D341Med (cell line): ENCODE data around the gene TVP23A.

ENCODE experiments used
- DNase-seq: peaks from one replicate; pipeline ENCODE4 v3.0.0; 2012; ENCODE audit warnings: low spot score

Gene TVP23A

DNA sequence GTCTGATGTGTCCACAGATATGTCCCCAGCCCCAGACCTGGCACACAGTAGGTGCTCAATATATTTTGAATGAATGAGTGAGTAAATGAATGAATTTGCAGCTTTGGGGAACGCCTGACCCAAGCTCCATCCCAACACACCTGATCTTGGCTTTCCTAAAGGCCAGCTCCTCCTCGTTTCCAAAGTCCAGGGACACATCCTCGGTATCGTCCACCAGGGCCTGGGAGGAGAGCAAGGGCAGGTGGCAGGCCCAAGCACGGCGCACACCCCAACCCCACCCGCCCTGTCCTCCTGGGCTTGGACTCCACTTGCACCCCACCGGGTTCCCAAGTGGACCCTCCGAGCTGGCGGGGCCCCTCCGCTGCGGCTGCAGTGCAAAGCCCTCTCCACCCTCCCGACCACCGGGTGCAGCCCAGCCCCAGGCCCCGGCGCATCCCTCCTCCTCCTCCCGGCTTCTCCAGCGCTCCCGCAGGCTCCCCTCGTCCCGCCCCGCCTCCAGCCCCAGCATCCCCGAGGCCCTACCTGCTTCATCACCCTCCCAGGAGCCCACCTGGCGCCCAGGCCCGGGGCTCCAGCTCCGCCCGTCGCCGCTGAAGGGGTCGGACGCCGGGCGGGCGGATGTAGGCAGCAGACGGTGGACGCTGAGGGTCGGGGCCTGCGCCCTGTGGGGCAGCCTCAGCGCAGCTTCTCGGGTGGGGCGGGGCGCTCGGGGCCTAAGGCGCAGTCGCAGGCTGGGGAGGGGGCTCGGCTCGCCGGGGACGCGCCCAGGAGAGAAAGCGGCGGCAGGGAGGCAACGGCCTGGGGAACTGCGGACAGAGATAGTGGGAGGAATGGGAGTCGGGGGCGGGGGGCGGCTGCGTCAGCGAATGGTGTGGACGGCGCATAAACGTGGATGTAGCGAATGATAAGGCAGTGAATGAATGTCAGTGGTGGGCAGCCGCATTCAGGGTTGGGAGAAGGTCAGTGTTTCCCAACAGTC lies at the start of gene TVP23A:
Gene TVP23A, minus strand, starts transcription at position 832 of the 979 bp plus-strand sequence. Its CDS starts 301 bp downstream, at position 531.
- no peak for DNase-seq

DNA sequence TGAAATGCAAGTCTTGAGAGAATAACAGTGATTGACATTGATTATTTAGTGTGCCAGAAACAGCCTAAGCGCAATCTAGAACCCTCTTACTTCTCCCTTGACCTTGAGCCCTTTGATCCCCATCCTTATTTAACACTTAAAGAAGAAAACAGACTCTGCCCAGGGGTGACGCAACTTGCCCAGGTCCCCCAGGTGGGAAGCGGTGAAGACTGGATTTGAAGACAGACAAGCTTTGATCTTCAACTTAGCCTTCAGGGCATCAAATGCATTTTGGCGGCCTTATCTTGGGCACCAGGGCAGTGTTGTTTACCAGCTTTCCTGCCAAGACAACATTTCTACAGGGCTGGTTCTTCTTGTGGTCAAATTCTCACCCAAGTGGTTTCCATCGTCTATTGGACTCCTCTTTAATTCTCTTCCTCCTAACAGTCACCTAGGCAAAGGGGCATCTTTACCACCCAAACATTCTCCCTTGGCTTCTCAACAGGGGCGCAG lies 49.6 kb upstream of the TVP23A start:
- DNase-seq = no peak

DNA sequence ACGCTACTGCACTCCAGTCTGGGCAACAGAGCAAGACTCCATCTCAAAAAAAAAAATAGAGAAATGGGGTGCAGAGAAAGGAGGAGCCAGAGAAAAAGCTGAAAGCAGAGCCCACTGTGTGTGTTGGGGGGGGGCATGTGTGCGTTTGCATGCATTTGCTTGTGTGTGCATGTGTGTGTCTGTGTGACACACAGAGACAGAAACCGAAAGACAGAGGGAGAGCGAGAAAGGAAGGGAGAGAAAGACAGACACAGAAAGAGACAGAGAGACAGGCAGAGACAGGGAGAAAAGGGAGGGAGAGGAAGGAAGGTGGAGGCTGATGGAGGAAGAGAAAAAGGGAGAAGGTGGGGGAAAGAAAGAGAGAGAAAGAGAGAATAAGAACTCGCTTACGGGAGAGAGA lies 48.6 kb upstream of the TVP23A start:
- no peak for DNase-seq

- DNase-seq = no peak
Measured at GRCh38 chr16:10865991-10866966, 47.7 kb upstream of the TVP23A start.

GRCh38 chr16:10862438-10862837 lies 43.8 kb upstream of the TVP23A start:
- no peak for DNase-seq

DNA sequence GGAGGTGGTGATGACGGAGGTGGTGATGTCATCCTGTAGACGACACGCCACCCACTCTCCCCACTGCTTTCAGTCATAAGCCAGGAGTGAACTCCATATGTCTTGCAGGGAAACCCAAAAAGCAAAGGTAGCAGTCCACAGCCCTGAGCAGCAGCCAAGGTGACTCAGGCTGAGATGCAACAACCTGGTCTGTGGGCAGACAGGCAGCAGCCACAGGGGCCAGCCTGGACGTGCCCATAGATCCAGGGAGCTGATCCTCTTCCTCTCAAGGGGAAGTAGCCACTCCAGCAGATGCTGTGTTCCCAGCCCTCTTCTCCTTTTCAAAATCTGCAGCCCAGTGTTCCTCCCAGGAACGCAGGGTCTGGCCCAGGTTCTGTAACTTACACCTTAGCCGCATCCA lies 41.1 kb upstream of the TVP23A start:
- DNase-seq = no peak

DNA sequence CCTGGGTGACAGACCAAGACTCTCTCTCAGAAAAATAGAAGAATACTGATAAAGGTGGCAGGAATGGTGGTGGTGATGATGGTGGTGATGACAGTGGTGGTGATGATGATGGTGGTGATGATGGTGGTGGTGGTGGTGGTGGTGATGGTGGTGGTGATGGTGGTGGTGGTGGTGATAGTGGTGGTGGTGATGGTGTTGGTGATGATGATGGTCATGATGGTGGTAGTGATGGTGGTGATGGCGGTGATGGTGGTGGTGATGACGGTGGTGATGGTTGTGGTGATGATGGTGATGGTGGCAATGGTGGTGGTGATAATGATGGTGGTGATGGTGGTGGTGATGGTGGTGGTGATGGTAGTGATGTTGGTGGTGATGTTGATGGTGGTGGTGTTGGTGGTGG lies 40.4 kb upstream of the TVP23A start:
- no peak for DNase-seq

DNA sequence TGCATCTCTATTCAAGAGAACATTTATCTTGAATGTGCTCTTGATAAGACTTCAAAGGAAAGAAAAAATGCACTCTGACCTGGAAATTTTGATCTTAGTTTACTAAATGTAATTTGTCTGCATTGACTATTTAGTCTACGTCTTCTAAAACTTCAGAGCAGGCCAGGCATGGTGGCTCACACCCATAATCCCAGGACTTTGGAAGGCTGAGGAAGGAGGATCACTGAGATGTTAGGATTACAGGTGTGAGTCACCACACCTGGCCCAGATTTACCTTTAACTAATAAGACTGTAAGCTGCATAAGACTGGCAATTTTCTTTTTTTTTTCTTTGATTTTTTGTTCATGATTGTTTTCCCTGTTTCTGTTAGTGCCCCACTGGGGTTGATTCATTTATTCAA lies 39.6 kb upstream of the TVP23A start:
- no peak for DNase-seq

DNA sequence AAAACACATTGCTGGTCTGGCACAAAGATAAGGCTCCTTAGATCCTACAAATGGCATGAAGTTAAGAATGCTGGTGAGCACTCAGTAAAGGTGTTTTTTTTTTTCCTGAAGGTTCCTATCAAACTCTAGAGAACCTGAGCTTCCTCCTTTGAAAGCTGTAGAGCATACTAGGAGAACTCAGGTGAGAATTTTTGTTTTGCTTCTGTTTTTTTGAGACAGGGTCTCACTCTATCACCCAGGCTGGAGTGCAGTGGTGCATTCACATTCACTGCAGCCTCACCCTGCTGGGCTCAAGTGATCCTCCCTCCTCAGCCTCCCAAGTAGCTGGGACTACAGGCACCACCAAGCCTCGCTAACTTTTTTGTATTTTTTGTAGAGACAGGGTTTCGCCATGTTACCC lies 37.4 kb upstream of the TVP23A start:
- DNase-seq = no peak

DNA sequence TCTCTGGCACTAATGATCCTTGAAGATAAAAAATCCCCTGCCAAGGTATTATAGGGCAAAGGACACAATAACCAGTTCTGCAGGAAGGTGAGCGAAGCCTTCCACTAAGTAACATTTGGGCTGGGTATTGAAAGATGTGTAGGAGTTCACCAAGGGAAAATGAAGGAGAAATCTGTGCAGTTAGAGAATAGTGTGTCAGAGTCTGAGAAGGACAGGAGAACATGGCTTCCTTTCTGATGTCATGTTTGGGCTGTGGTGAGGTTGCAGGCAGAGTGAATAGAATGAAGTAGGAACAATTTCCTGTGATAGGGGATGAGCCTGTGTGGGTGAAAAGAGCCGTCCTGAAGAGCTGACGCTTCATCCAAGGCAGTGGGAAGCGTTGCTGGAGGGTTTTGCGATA lies 34.4 kb upstream of the TVP23A start:
- no peak for DNase-seq

GRCh38 chr16:10852286-10852685 lies 33.7 kb upstream of the TVP23A start:
- no peak for DNase-seq

DNA sequence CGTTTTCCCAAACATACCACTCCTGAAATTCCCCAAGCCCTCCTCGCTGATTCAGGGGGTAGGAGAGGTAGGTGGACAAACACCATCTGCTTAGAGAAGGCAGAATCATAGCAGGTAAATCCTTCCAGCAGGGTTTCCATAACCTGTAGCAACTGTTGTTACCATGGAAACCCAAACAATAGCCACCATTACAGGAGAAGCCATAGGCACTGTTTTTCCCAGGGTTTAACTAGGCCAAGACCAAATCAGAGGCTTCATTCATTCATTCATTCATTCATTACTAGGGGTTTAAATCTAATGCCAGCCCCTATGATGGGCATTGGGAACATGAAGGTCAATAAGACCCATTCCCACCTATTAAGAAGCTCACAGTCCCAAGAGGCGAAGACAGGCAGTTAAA lies 32.9 kb upstream of the TVP23A start:
- DNase-seq = no peak

DNA sequence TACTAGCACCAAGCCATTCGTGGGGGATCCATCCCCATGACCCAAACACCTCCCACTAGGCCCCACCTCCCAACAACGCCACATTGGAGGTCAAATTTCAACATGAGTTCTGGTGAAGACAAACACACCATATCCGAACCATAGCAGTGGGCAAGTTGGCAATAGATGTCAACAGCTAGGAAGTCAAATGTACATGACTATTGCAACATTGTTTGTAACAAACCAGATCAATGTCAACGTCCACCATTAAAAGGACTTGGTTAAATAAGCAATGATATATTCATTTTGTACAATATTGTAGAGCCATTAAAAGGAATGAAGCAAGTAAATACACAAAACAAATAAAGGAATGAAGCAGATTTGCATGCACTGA lies 31.9 kb upstream of the TVP23A start:
- no peak for DNase-seq

DNA sequence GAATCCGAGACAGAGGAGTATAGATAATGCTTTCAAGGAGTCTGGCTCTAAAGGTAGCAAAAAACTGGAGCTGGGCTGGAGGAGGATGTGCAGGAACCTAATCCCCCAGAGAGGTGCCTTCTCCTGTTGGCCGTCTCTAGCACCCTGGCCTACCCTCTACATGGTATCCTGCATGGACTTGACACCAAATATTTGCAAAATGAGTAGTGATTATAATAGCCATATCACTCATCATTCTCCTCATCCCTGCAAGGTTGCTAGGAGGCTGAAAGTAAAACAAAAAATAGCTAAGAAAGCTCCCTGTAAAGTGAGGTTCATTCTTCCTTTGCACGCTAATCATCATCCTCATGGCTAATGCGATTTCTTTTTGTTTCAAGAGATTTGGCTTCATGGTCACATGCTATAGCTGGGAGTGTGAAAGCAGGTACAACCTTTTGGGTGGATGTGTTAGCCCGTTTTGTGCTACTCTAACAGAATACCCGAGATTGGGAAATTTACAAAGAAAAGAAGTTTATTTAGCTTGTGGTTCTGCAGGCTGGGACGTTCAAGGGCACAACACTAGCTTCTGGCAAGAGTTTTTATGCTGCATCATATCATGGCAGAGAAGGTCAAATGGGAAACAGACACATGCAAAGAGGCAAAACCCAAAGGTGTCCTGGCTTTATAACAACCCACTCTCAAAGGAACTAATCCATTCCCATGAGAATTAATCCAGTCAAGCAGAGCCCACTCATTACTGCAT lies 31.3 kb upstream of the TVP23A start:
- DNase-seq = no peak

DNA sequence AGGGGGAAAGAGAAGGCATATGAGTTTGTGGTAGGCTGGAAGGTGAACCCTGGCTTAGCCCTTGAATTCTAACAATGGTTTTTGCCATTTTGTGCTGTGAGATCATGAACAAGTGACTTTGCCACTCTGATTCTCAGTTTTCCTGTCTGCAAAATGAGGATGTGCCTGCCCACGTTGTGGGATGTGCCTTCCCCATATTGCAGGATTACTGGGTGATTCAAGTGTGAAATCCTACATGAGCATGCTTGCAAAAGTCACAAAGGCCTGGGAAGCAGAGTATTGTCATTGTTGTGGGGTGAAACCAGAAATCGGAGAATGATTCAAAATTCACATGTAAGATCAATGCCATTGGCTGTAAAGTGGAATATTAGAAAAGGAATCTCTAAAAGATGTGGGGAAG lies 28.6 kb upstream of the TVP23A start:
- no peak for DNase-seq

- DNase-seq = no peak
Measured at GRCh38 chr16:10846213-10846998, 27.8 kb upstream of the TVP23A start.

- no peak for DNase-seq
Measured at GRCh38 chr16:10840703-10841102, 22.1 kb upstream of the TVP23A start.

- no peak for DNase-seq
Measured at GRCh38 chr16:10839279-10839666, 20.7 kb upstream of the TVP23A start.

DNA sequence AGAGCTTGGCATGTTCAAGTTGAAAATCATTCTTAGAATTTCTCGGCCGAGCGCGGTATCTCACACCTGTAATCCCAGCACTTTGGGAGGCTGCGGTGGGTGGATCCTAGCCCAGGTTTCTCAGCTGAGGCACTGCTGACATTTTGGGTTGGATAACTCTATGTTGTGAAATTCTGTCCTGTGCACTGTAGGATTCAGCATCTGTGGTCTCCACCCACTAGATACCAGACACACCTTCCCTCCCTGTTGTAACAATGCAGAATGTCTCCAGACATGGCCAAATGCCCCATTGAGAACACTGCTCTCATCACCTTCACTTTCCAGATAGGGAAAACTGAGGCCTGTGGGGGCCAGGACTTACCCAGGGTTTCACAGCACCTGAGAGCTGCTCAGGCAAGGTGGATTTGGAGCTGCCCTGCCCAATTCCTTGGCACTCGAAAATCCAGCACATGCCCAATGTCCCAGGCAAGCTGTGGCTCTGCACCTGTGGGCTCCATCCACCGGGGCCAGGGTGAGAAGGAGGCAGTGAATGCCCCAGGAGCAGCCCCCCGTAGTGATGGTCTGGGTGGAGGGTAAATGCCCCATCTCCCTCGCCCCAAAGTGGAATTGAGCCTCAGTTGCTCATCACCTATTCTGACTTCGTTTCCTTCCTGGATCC lies 20.2 kb upstream of the TVP23A start:
- DNase-seq = no peak

- DNase-seq = no peak
Measured at GRCh38 chr16:10836174-10836853, 17.7 kb upstream of the TVP23A start.
